Vagina (tissue), 2 donors: ENCODE data around the gene CD63. TPM values are rescaled to one million over a fixed set of nuclear protein-coding genes. Genes with fewer than 3 reads are reported as not detected.
"Not testable (repeated sequence)": the region's sequence is repeated elsewhere in the genome, so short reads cannot be mapped to it uniquely, and the experiment has no call there.

Experiments
- DNase-seq, 2 donors: peaks; one replicate each; pipeline ENCODE4 v3.0.0-alpha.2; 2017; ENCODE audit errors: extremely low spot score in 2 of 2
- H3K27ac ChIP-seq: fragments of 200-600 bp; sonication (generic); one replicate; pipeline ENCODE4 v1.5.1; 2019
- H3K27me3 ChIP-seq: fragments of 200-600 bp; sonication (generic); one replicate; pipeline ENCODE4 v1.5.1; 2019
- H3K36me3 ChIP-seq, 2 donors: fragments of 200-600 bp; sonication (generic); one replicate each; pipeline ENCODE4 v1.5.1; 2017 to 2019
- H3K4me1 ChIP-seq: fragments of 200-600 bp; sonication (generic); one replicate; pipeline ENCODE4 v1.5.1; 2019
- H3K4me3 ChIP-seq, 2 donors: fragments of 200-600 bp; sonication (generic); 1 replicate in 1 of 2; 2 replicates in 1 of 2; pipeline ENCODE4 v1.5.1; 2016 to 2019
- H3K9me3 ChIP-seq: fragments of 200-600 bp; sonication (generic); one replicate; pipeline ENCODE4 v1.5.1; 2019
- POLR2A ChIP-seq, 2 donors: fragments of 450-650 bp; IDR thresholded peaks; one replicate each; pipeline ENCODE4 v1.6.1; 2017; ENCODE audit warnings: antibody characterized with exemption in 2 of 2, mild to moderate bottlenecking in 2 of 2, moderate library complexity in 2 of 2
- POLR2AphosphoS5 ChIP-seq, 2 donors: sonication (generic); formaldehyde crosslinking; IDR thresholded peaks; one replicate each; pipeline ENCODE4 v1.9.0; 2017; ENCODE audit warnings: antibody characterized with exemption in 2 of 2, mild to moderate bottlenecking in 2 of 2, low read depth in 1 of 2; ENCODE audit not compliant: insufficient read depth in 1 of 2
- intact Hi-C: fragments of 100-400 bp; cut with DNase I; formaldehyde crosslinking; loops from one replicate; pipeline ENCODE4 v1.15.1; 2023
- total RNA-seq: library from RNA; depleted of rRNA; stranded (reverse); fragments of >200 nt; gene quantifications from one replicate; pipeline ENCODE4 v1.2.3, GENCODE V29; 2016
- TF ChIP-seq, protein P1 (sequence below), 3 experiments: fragments of 450-650 bp in 2 of 3; fragments of 200-600 bp in 1 of 3; sonication (generic) in 1 of 3; IDR thresholded peaks; one replicate each; pipeline ENCODE4 v1.5.1; 2017 to 2019; ENCODE audit warnings: antibody characterized with exemption in 3 of 3, mild to moderate bottlenecking in 2 of 3, moderate library complexity in 2 of 3

Gene CD63
- total RNA-seq, 1 donor from 2014 or later: 568 TPM

- no peaks in the 10 kb centered on the region for H3K27me3 ChIP-seq
- TF ChIP-seq POLR2A (IDR thresholded peaks at IDR 0.05) (no peak), POLR2AphosphoS5 (IDR thresholded peaks at IDR 0.05; ENCODE audit: insufficient read depth in 1 of 2, low read depth in 1 of 2) (no peak)
- TF ChIP-seq, protein P1, sequence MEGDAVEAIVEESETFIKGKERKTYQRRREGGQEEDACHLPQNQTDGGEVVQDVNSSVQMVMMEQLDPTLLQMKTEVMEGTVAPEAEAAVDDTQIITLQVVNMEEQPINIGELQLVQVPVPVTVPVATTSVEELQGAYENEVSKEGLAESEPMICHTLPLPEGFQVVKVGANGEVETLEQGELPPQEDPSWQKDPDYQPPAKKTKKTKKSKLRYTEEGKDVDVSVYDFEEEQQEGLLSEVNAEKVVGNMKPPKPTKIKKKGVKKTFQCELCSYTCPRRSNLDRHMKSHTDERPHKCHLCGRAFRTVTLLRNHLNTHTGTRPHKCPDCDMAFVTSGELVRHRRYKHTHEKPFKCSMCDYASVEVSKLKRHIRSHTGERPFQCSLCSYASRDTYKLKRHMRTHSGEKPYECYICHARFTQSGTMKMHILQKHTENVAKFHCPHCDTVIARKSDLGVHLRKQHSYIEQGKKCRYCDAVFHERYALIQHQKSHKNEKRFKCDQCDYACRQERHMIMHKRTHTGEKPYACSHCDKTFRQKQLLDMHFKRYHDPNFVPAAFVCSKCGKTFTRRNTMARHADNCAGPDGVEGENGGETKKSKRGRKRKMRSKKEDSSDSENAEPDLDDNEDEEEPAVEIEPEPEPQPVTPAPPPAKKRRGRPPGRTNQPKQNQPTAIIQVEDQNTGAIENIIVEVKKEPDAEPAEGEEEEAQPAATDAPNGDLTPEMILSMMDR (IDR thresholded peaks at IDR 0.05): no peak
- intact Hi-C loops: no loop called here
- H3K36me3 ChIP-seq: peaks cover 0 to 17% of the 10 kb centered on the region in 2 donors
- H3K27ac ChIP-seq: no peak overlapping the region
- no peaks in the 10 kb centered on the region for H3K9me3 ChIP-seq
- H3K4me3 ChIP-seq: no peak overlapping the region
- DNase-seq: no peak
- no peaks in the 10 kb centered on the region for H3K4me1 ChIP-seq
Observed at GRCh38 chr12:55765736-55766290, 37.0 kb upstream of the CD63 start.

- H3K4me3 ChIP-seq: no peak overlapping the region
- DNase-seq: no peak
- peaks cover 0 to 27% of the 10 kb centered on the region in 2 donors for H3K36me3 ChIP-seq
- no peaks in the 10 kb centered on the region for H3K4me1 ChIP-seq
- no peak overlapping the region for H3K27ac ChIP-seq
- no peaks in the 10 kb centered on the region for H3K27me3 ChIP-seq
- TF ChIP-seq, protein P1 (IDR thresholded peaks at IDR 0.05): no peak
- intact Hi-C loops: no loop called here
- H3K9me3 ChIP-seq: no peaks in the 10 kb centered on the region
Observed at GRCh38 chr12:55762646-55763045, 33.8 kb upstream of the CD63 start.

- DNase-seq: no peak
- Histone ChIP-seq H3K27ac (no peak overlapping the region), H3K4me3 (no peak overlapping the region), H3K36me3 (peaks cover 0 to 31% of the 10 kb centered on the region in 2 donors), H3K4me1 (no peaks in the 10 kb centered on the region), H3K9me3 (no peaks in the 10 kb centered on the region), H3K27me3 (no peaks in the 10 kb centered on the region)
- intact Hi-C loops: no loop called here
- TF ChIP-seq, protein P1 (IDR thresholded peaks at IDR 0.05): no peak
- TF ChIP-seq POLR2A (IDR thresholded peaks at IDR 0.05) (no peak), POLR2AphosphoS5 (IDR thresholded peaks at IDR 0.05; ENCODE audit: insufficient read depth in 1 of 2, low read depth in 1 of 2) (no peak)
Observed at GRCh38 chr12:55760663-55761062, 31.9 kb upstream of the CD63 start.

GRCh38 chr12:55758575-55758974, 29.8 kb upstream of the CD63 start:
- H3K27ac ChIP-seq, H3K4me1 ChIP-seq, H3K4me3 ChIP-seq, intact Hi-C loops, H3K27me3 ChIP-seq, H3K9me3 ChIP-seq, DNase-seq: not testable (repeated sequence)
- peaks cover 0 to 40% of the 10 kb centered on the region in 2 donors for H3K36me3 ChIP-seq

GRCh38 chr12:55757701-55758100, 28.9 kb upstream of the CD63 start:
- Histone ChIP-seq H3K4me3 (no peak overlapping the region), H3K27ac (no peak overlapping the region), H3K27me3 (no peaks in the 10 kb centered on the region), H3K4me1 (no peaks in the 10 kb centered on the region), H3K9me3 (no peaks in the 10 kb centered on the region), H3K36me3 (peaks cover 0 to 48% of the 10 kb centered on the region in 2 donors)
- intact Hi-C loops: no loop called here
- DNase-seq: no peak
- TF ChIP-seq POLR2AphosphoS5 (IDR thresholded peaks at IDR 0.05; ENCODE audit: insufficient read depth in 1 of 2, low read depth in 1 of 2): no peak
- no peak for TF ChIP-seq POLR2A (IDR thresholded peaks at IDR 0.05)
- TF ChIP-seq, protein P1 (IDR thresholded peaks at IDR 0.05): no peak
